Measurements from ENCODE around the gene FAM20C. TPM values are rescaled to one million over a fixed set of nuclear protein-coding genes. Genes with fewer than 3 reads are reported as not detected.

FAM20C gene
- total and polyA plus RNA-seq, 10 of the 15 experiments (the other 5 are each of a cell fraction or from before 2014, with no cell fraction given), result 0.44 TPM; not detected in 9

DNA sequence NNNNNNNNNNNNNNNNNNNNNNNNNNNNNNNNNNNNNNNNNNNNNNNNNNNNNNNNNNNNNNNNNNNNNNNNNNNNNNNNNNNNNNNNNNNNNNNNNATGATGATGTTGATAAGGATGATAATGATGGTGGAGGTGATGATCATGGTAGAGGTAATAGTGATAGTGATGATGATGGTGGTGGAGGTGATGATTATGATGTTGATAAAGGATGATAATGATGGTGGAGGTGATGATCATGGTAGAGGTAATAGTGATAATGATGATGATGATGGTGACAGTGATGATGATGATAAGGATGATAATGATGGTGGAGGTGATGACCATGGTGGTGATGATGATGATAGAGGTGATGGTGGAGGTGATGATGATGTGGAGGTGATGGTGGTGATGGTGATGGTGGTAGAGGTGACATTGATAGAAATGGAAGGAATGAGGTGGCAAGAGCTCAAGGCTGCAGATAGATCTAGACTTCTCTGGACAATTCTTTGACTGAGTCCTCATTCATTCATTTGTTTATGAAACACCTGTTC is 47.8 kb downstream of the FAM20C start:
- Histone ChIP-seq H3K9me3 (replicated peaks; ENCODE audit: control insufficient read depth, insufficient read depth, low read length) (no peaks in the 10 kb centered on the region; the same call in 1 of the 3 replicates), H3K36me3 (ENCODE audit: control insufficient read depth in 2 of 2, insufficient read depth in 2 of 2, low read length in 1 of 2) (no peaks in the 10 kb centered on the region), H3K4me1 (ENCODE audit: control insufficient read depth, insufficient read depth, low read length) (no peaks in the 10 kb centered on the region), H3K4me3 (no peak overlapping the region), H3K27ac (ENCODE audit: control insufficient read depth, insufficient read depth) (no peak overlapping the region), H3K4me2 (ENCODE audit: control insufficient read depth, insufficient read depth) (no peak overlapping the region), H2AFZ (ENCODE audit: control insufficient read depth, low read depth, low read length) (no peak overlapping the region), H3K27me3 (replicated peaks in 1 of 2; ENCODE audit: control insufficient read depth in 2 of 2, insufficient read depth in 2 of 2, low read length in 1 of 2) (no peaks in the 10 kb centered on the region), H3K9ac (ENCODE audit: control insufficient read depth, insufficient read depth, low read length) (no peak overlapping the region), H4K20me1 (ENCODE audit: control insufficient read depth, insufficient read depth) (no peaks in the 10 kb centered on the region), H3K79me2 (ENCODE audit: control insufficient read depth, insufficient read depth, low read length) (no peaks in the 10 kb centered on the region)
- ATAC-seq (no peak), FAIRE-seq (no peak), DNase-seq (ENCODE audit: low read depth, low spot score) (no peak)
- no peak for TF ChIP-seq GABPA (IDR thresholded peaks at IDR 0.05; ENCODE audit: low read depth)
- no peak for TF ChIP-seq CHD4 (IDR thresholded peaks at IDR 0.05)
- no peak for TF ChIP-seq GATAD2B (conservative IDR thresholded peaks at IDR 0.05; ENCODE audit: low read depth)
- TF ChIP-seq TAF1 (IDR thresholded peaks at IDR 0.05; ENCODE audit: borderline replicate concordance, low read depth, low read length), result no peak
- TF ChIP-seq, protein P1, sequence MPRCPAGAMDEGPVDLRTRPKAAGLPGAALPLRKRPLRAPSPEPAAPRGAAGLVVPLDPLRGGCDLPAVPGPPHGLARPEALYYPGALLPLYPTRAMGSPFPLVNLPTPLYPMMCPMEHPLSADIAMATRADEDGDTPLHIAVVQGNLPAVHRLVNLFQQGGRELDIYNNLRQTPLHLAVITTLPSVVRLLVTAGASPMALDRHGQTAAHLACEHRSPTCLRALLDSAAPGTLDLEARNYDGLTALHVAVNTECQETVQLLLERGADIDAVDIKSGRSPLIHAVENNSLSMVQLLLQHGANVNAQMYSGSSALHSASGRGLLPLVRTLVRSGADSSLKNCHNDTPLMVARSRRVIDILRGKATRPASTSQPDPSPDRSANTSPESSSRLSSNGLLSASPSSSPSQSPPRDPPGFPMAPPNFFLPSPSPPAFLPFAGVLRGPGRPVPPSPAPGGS (IDR thresholded peaks at IDR 0.05; ENCODE audit: borderline replicate concordance, insufficient read depth, low read depth, low read length, poor library complexity, severe bottlenecking), result no peak
- no peak for TF ChIP-seq BCL11A (IDR thresholded peaks at IDR 0.05; ENCODE audit: low read depth, low read length)
- TF ChIP-seq KLF5 (IDR thresholded peaks at IDR 0.05; ENCODE audit: partially characterized antibody), result no peak
- TF ChIP-seq CBX3 (IDR thresholded peaks at IDR 0.05; ENCODE audit: borderline replicate concordance, low read depth), result no peak
- TF ChIP-seq, protein P2, sequence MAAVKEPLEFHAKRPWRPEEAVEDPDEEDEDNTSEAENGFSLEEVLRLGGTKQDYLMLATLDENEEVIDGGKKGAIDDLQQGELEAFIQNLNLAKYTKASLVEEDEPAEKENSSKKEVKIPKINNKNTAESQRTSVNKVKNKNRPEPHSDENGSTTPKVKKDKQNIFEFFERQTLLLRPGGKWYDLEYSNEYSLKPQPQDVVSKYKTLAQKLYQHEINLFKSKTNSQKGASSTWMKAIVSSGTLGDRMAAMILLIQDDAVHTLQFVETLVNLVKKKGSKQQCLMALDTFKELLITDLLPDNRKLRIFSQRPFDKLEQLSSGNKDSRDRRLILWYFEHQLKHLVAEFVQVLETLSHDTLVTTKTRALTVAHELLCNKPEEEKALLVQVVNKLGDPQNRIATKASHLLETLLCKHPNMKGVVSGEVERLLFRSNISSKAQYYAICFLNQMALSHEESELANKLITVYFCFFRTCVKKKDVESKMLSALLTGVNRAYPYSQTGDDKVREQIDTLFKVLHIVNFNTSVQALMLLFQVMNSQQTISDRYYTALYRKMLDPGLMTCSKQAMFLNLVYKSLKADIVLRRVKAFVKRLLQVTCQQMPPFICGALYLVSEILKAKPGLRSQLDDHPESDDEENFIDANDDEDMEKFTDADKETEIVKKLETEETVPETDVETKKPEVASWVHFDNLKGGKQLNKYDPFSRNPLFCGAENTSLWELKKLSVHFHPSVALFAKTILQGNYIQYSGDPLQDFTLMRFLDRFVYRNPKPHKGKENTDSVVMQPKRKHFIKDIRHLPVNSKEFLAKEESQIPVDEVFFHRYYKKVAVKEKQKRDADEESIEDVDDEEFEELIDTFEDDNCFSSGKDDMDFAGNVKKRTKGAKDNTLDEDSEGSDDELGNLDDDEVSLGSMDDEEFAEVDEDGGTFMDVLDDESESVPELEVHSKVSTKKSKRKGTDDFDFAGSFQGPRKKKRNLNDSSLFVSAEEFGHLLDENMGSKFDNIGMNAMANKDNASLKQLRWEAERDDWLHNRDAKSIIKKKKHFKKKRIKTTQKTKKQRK (IDR thresholded peaks at IDR 0.05; ENCODE audit: low read depth, low read length), result no peak
- no peak for TF ChIP-seq ZNF384 (IDR thresholded peaks at IDR 0.05; ENCODE audit: borderline replicate concordance, low read depth, low read length)
- TF ChIP-seq JUNB (IDR thresholded peaks at IDR 0.05), result no peak
- TF ChIP-seq MTA3 (IDR thresholded peaks at IDR 0.05; ENCODE audit: borderline replicate concordance, low read length), result no peak
- no peak for TF ChIP-seq CBX5 (IDR thresholded peaks at IDR 0.05; ENCODE audit: low read depth)
- TF ChIP-seq TARDBP (IDR thresholded peaks at IDR 0.05; ENCODE audit: borderline replicate concordance), result no peak
- TF ChIP-seq WRNIP1 (IDR thresholded peaks at IDR 0.05; ENCODE audit: borderline replicate concordance, low read depth, low read length), result no peak
- TF ChIP-seq MEF2B (IDR thresholded peaks at IDR 0.05; ENCODE audit: partially characterized antibody, poor library complexity, severe bottlenecking), result no peak
- no peak for TF ChIP-seq PML (IDR thresholded peaks at IDR 0.05; ENCODE audit: low read length)
- ChIA-PET SMC1A (ENCODE audit: uncharacterized antibody, unreplicated experiment) (no interaction called here), POLR2A (no interaction called here), RAD21 (ENCODE audit: unreplicated experiment) (no interaction called here), CTCF (no interaction called here)
- no TSS peak for BruUV-seq (replicated peaks)
- intact Hi-C loops (cut with micrococcal nuclease; ENCODE audit: unreplicated experiment), result no loop called here
- in situ Hi-C loops (cut with MboI), result no loop called here
